ENCODE results near the gene ZNF532. TPM values are rescaled to one million over a fixed set of nuclear protein-coding genes. Genes with fewer than 3 reads are reported as not detected.

The ZNF532 gene
- total RNA-seq, 1 donor from 2014 or later = 137 TPM

GRCh38 chr18:58988600-58988999 lies 123.9 kb downstream of the ZNF532 start:
- no peak overlapping the region for H3K4me3 Mint-ChIP-seq
- Histone ChIP-seq H3K36me3 (no peaks in the 10 kb centered on the region), H3K27ac (no peak overlapping the region), H3K9me3 (ENCODE audit: low read depth) (no peaks in the 10 kb centered on the region), H2AFZ (replicated peaks) (no peak overlapping the region), H3F3A (ENCODE audit: low read depth) (peaks cover 8% of the 10 kb centered on the region), H3K79me2 (ENCODE audit: low read depth) (no peaks in the 10 kb centered on the region), H3K4me1 (no peaks in the 10 kb centered on the region), H3K27me3 (no peaks in the 10 kb centered on the region), H4K20me1 (ENCODE audit: low read depth) (no peaks in the 10 kb centered on the region), H3K4me3 (no peak overlapping the region), H3K9ac (no peak overlapping the region), H3K4me2 (no peak overlapping the region)
- H3K4me1 Mint-ChIP-seq = no peaks in the 10 kb centered on the region
- H3K27me3 Mint-ChIP-seq (ENCODE audit: insufficient read depth, low read depth) = peaks cover 2% of the 10 kb centered on the region
- DNase-seq (ENCODE audit: low spot score) = no peak
- no peak overlapping the region for H3K27ac Mint-ChIP-seq
- TF ChIP-seq EZH2phosphoT487 (IDR thresholded peaks at IDR 0.05) = no peak
- TF ChIP-seq CTCF (IDR thresholded peaks at IDR 0.05) = no peak
- no peak for TF ChIP-seq EZH2 (IDR thresholded peaks at IDR 0.05)
- peaks cover 17% of the 10 kb centered on the region for H3K36me3 Mint-ChIP-seq
- H3K9me3 Mint-ChIP-seq = peaks cover 3% of the 10 kb centered on the region

- Histone ChIP-seq H3K4me2 (no peak overlapping the region), H2AFZ (replicated peaks) (no peak overlapping the region), H3K4me3 (no peak overlapping the region), H4K20me1 (ENCODE audit: low read depth) (no peaks in the 10 kb centered on the region), H3K79me2 (ENCODE audit: low read depth) (no peaks in the 10 kb centered on the region), H3K9me3 (ENCODE audit: low read depth) (no peaks in the 10 kb centered on the region), H3K27ac (no peak overlapping the region), H3K4me1 (no peaks in the 10 kb centered on the region), H3F3A (ENCODE audit: low read depth) (peaks cover 8% of the 10 kb centered on the region), H3K36me3 (no peaks in the 10 kb centered on the region), H3K9ac (no peak overlapping the region), H3K27me3 (no peaks in the 10 kb centered on the region)
- Mint-ChIP-seq H3K36me3 (peaks cover 11% of the 10 kb centered on the region), H3K9me3 (peaks cover 3% of the 10 kb centered on the region), H3K4me3 (no peak overlapping the region), H3K27me3 (ENCODE audit: insufficient read depth, low read depth) (peaks cover 2% of the 10 kb centered on the region), H3K4me1 (no peaks in the 10 kb centered on the region), H3K27ac (no peak overlapping the region)
- no peak for TF ChIP-seq CTCF (IDR thresholded peaks at IDR 0.05)
- no peak for TF ChIP-seq EZH2 (IDR thresholded peaks at IDR 0.05)
- TF ChIP-seq EZH2phosphoT487 (IDR thresholded peaks at IDR 0.05) = no peak
- DNase-seq (ENCODE audit: low spot score) = no peak
These were observed 124.6 kb downstream of the ZNF532 start for GRCh38 chr18:58989184-58989759.

GRCh38 chr18:58990720-58991119 lies 126.0 kb downstream of the ZNF532 start:
- Mint-ChIP-seq H3K4me3 (no peak overlapping the region), H3K9me3 (peaks cover 3% of the 10 kb centered on the region), H3K27me3 (ENCODE audit: insufficient read depth, low read depth) (peaks cover 2% of the 10 kb centered on the region), H3K4me1 (peaks cover 5% of the 10 kb centered on the region), H3K27ac (no peak overlapping the region), H3K36me3 (peaks cover 10% of the 10 kb centered on the region)
- Histone ChIP-seq H4K20me1 (ENCODE audit: low read depth) (no peaks in the 10 kb centered on the region), H3K9me3 (ENCODE audit: low read depth) (no peaks in the 10 kb centered on the region), H3K27me3 (no peaks in the 10 kb centered on the region), H3K9ac (no peak overlapping the region), H3K4me2 (no peak overlapping the region), H2AFZ (replicated peaks) (no peak overlapping the region), H3K4me3 (no peak overlapping the region), H3K79me2 (ENCODE audit: low read depth) (no peaks in the 10 kb centered on the region), H3F3A (ENCODE audit: low read depth) (peaks cover 8% of the 10 kb centered on the region), H3K4me1 (no peaks in the 10 kb centered on the region), H3K36me3 (no peaks in the 10 kb centered on the region), H3K27ac (no peak overlapping the region)
- DNase-seq (ENCODE audit: low spot score) = no peak
- TF ChIP-seq EZH2phosphoT487 (IDR thresholded peaks at IDR 0.05) (no peak), EZH2 (IDR thresholded peaks at IDR 0.05) (no peak), CTCF (IDR thresholded peaks at IDR 0.05) (no peak)
